GM12878 (cell line): ENCODE measurements around the gene CBFA2T3. TPM values are rescaled to one million over a fixed set of nuclear protein-coding genes. Genes with fewer than 3 reads are reported as not detected.

Experiments used
- ATAC-seq: fragments of 200-7000 bp; cut with Tn5 transposase; 3 replicates; pipeline ENCODE4 v1.9.1; 2020; ENCODE audit warnings: mild to moderate bottlenecking, moderate library complexity
- BruUV-seq: library from RNA; stranded (reverse); fragments of 400-500 nt; replicated peaks from 2 replicates; lab custom pipeline; 2021; lab: Mats Ljungman, UMichigan
- CTCF ChIA-PET: fragments of 300-600 bp; sonication (Branson Sonifier 250); formaldehyde crosslinking; extraction: SDS; loops from one replicate; lab custom pipeline; 2021; ENCODE audit warnings: inconsistent platforms; lab: Yijun Ruan, JAX
- POLR2A ChIA-PET: fragments of 350-600 bp; formaldehyde crosslinking; extraction: SDS; loops from one replicate; lab custom pipeline; 2021; ENCODE audit warnings: inconsistent platforms; lab: Charles Lee
- RAD21 ChIA-PET: fragments of 300-600 bp; sonication (Branson Sonifier 250); formaldehyde crosslinking; loops from one replicate; lab custom pipeline; 2023; ENCODE audit warnings: antibody characterized with exemption; ENCODE audit not compliant: unreplicated experiment; lab: Charles Lee
- SMC1A ChIA-PET: fragments of 300-600 bp; sonication (Branson Sonifier 250); formaldehyde crosslinking; loops from one replicate; lab custom pipeline; 2023; ENCODE audit not compliant: unreplicated experiment, uncharacterized antibody; lab: Charles Lee
- DNase-seq: peaks from one replicate; pipeline ENCODE4 v3.0.0-alpha.2; 2011; ENCODE audit warnings: low read depth, low spot score
- FAIRE-seq: peaks from 3 replicates; lab custom pipeline; 2011; peaks lifted over from hg19 to GRCh38; lab: Jason Lieb, UNC
- H2AFZ ChIP-seq: 2 replicates; pipeline ENCODE4 v1.6.0; 2011; ENCODE audit warnings: low read depth, low read length, control low read depth; ENCODE audit not compliant: control insufficient read depth
- H3K27ac ChIP-seq: 2 replicates; pipeline ENCODE4 v1.5.1; 2011; ENCODE audit warnings: control low read depth; ENCODE audit not compliant: control insufficient read depth, insufficient read depth
- H3K27me3 ChIP-seq, 2 experiments: replicated peaks in 1 of 2; 2 replicates each; pipeline versions ENCODE4 v1.6.0 to v1.6.1; 2011; ENCODE audit warnings: low read length in 1 of 2; ENCODE audit not compliant: control insufficient read depth in 2 of 2, insufficient read depth in 2 of 2
- H3K36me3 ChIP-seq, 2 experiments: 2 replicates each; pipeline ENCODE4 v1.5.1; 2011; ENCODE audit warnings: low read length in 1 of 2; ENCODE audit not compliant: control insufficient read depth in 2 of 2, insufficient read depth in 2 of 2
- H3K4me1 ChIP-seq: 2 replicates; pipeline ENCODE4 v1.6.1; 2011; ENCODE audit warnings: mild to moderate bottlenecking, low read length, moderate library complexity, mixed read lengths; ENCODE audit not compliant: control insufficient read depth, insufficient read depth
- H3K4me2 ChIP-seq: 2 replicates; pipeline ENCODE4 v1.6.0; 2011; ENCODE audit warnings: control low read depth; ENCODE audit not compliant: control insufficient read depth, insufficient read depth
- H3K4me3 ChIP-seq: fragments of 200-600 bp; sonication (generic); 2 replicates; pipeline ENCODE4 v1.5.1; 2016
- H3K79me2 ChIP-seq: 2 replicates; pipeline ENCODE4 v1.6.0; 2011; ENCODE audit warnings: low read length; ENCODE audit not compliant: control insufficient read depth, insufficient read depth
- H3K9ac ChIP-seq: 2 replicates; pipeline ENCODE4 v1.8.0; 2011; ENCODE audit warnings: low read length, control low read depth, mixed read lengths; ENCODE audit not compliant: control insufficient read depth, insufficient read depth
- H3K9me3 ChIP-seq: replicated peaks from 3 replicates; pipeline ENCODE4 v1.5.1; 2011; ENCODE audit warnings: mild to moderate bottlenecking, low read length; ENCODE audit not compliant: control insufficient read depth, insufficient read depth
- H4K20me1 ChIP-seq: 2 replicates; pipeline ENCODE4 v1.6.0; 2011; ENCODE audit not compliant: control insufficient read depth, insufficient read depth
- BMI1 ChIP-seq: fragments of 450-650 bp; IDR thresholded peaks from 2 replicates; pipeline ENCODE4 v1.6.1; 2016; ENCODE audit warnings: mild to moderate bottlenecking, moderate library complexity, borderline replicate concordance
- CBX5 ChIP-seq: sonication (generic); IDR thresholded peaks from 2 replicates; pipeline ENCODE4 v1.6.1; 2016; ENCODE audit warnings: low read depth, moderate library complexity, mild to moderate bottlenecking, inconsistent platforms
- CREB1 ChIP-seq: IDR thresholded peaks from 2 replicates; pipeline ENCODE4 v1.6.1; 2012; ENCODE audit warnings: low read depth, mild to moderate bottlenecking, inconsistent platforms
- EP300 ChIP-seq, 2 experiments: fragments of 150-350 bp in 1 of 2; IDR thresholded peaks; 2 replicates each; pipeline ENCODE4 v1.6.1; 2011 to 2012; ENCODE audit warnings: low read depth in 2 of 2, low read length in 2 of 2, borderline replicate concordance in 1 of 2, improper control_type of control experiment in 1 of 2, inconsistent platforms in 1 of 2; ENCODE audit not compliant: control insufficient read depth in 1 of 2
- NFYA ChIP-seq: IDR thresholded peaks from 2 replicates; pipeline ENCODE4 v1.6.1; 2011; ENCODE audit warnings: low read depth, mild to moderate bottlenecking, low read length, improper control_type of control experiment, borderline replicate concordance
- SUPT20H ChIP-seq: IDR thresholded peaks from 2 replicates; pipeline ENCODE4 v1.6.1; 2011; ENCODE audit warnings: low read depth, mild to moderate bottlenecking, low read length, moderate library complexity, borderline replicate concordance; ENCODE audit not compliant: control insufficient read depth
- ZNF207 ChIP-seq: fragments of 450-650 bp; IDR thresholded peaks from 2 replicates; pipeline ENCODE4 v1.6.1; 2014; ENCODE audit warnings: antibody characterized with exemption, mild to moderate bottlenecking, borderline replicate concordance
- ZNF24 ChIP-seq: fragments of 450-650 bp; IDR thresholded peaks from 2 replicates; pipeline ENCODE4 v1.6.1; 2017; ENCODE audit warnings: antibody characterized with exemption, mild to moderate bottlenecking
- WGBS: methylation state at CpG from one replicate; pipeline ENCODE4 v1.1.6; 2016; ENCODE audit warnings: low lambda C conversion rate; ENCODE audit not compliant: insufficient replicate concordance, insufficient coverage; ENCODE audit errors: missing lambda C conversion rate; 5-methylcytosine and 5-hydroxymethylcytosine counted together
- in situ Hi-C: fragments of 300-500 bp; cut with MboI; formaldehyde crosslinking; loops from 9 replicates; pipeline ENCODE4 v1.14.3; 2018; ENCODE audit warnings: mixed read lengths
- intact Hi-C: fragments of 100-400 bp; cut with micrococcal nuclease; formaldehyde crosslinking; loops from one replicate; pipeline ENCODE4 v1.14.2; 2022; ENCODE audit not compliant: unreplicated experiment
- polyA plus RNA-seq, 11 experiments: library from polyadenylated mRNA; depleted of rRNA in 4 of 11; unstranded in 6 of 11; stranded (reverse) in 5 of 11; fragments of >200 nt; fragmentation: Nextera tagmentation in 4 of 11; fragmentation: Illumina TruSeq in 1 of 11; extraction: Ambion mirVana in 4 of 11; extraction: Trizol in 1 of 11; gene quantifications; 1 replicate in 1 of 11; 2 replicates in 10 of 11; pipeline versions ENCODE4 v1.2.1 to v1.2.3, GENCODE V29; 2011 to 2016; ENCODE audit warnings: inconsistent platforms in 2 of 11, missing spikeins in 2 of 11, low read depth in 1 of 11
- total RNA-seq, 4 experiments: library from RNA; depleted of rRNA in 3 of 4; stranded (reverse); fragments of >200 nt in 3 of 4; fragmentation: Illumina TruSeq in 1 of 4; extraction: Trizol in 1 of 4; gene quantifications; 2 replicates each; pipeline versions ENCODE4 v1.2.1 to v1.2.3, GENCODE V29; 2013 to 2021
- TF ChIP-seq, protein P1 (sequence below): IDR thresholded peaks from 2 replicates; pipeline ENCODE4 v1.6.1; 2011; ENCODE audit warnings: borderline replicate concordance, low read depth, mild to moderate bottlenecking, moderate library complexity, mixed read lengths, low read length; ENCODE audit not compliant: insufficient read depth; ENCODE audit errors: extremely low read length
- TF ChIP-seq, protein P2 (sequence below): fragments of 450-650 bp; IDR thresholded peaks from 2 replicates; pipeline ENCODE4 v1.6.1; 2016; ENCODE audit warnings: mild to moderate bottlenecking

Gene CBFA2T3
- total and polyA plus RNA-seq, 10 of the 15 experiments (the other 5 are each of a cell fraction or from before 2014, with no cell fraction given): 0.69 to 42.6 (median 4.5) TPM

DNA sequence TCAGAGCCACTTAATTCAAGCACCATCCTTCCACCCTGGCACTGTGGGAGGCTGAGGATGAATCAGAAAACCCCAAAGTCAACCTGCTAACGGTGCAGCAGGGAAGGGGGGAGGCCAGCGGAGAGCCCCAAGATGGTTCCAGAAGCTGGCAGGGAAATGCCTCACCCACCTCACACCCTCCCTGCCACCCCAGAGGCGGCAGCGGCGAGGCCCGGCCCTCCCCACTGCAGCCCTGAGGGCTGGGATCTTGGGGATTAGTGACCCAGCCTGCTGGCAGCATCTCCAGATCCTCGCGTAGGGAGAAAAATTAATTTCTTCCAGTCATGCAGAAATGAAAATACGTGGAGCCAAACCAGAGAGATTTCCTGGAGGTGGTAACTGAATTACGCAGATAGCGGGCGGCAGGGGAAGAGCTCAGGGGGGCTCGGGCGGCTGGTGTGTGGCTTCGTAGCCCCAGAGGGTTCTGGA, 38.2 kb downstream of the CBFA2T3 start (continued):
- TF ChIP-seq, protein P1, sequence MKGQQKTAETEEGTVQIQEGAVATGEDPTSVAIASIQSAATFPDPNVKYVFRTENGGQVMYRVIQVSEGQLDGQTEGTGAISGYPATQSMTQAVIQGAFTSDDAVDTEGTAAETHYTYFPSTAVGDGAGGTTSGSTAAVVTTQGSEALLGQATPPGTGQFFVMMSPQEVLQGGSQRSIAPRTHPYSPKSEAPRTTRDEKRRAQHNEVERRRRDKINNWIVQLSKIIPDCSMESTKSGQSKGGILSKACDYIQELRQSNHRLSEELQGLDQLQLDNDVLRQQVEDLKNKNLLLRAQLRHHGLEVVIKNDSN: no peak
- no peak for TF ChIP-seq CREB1

DNA sequence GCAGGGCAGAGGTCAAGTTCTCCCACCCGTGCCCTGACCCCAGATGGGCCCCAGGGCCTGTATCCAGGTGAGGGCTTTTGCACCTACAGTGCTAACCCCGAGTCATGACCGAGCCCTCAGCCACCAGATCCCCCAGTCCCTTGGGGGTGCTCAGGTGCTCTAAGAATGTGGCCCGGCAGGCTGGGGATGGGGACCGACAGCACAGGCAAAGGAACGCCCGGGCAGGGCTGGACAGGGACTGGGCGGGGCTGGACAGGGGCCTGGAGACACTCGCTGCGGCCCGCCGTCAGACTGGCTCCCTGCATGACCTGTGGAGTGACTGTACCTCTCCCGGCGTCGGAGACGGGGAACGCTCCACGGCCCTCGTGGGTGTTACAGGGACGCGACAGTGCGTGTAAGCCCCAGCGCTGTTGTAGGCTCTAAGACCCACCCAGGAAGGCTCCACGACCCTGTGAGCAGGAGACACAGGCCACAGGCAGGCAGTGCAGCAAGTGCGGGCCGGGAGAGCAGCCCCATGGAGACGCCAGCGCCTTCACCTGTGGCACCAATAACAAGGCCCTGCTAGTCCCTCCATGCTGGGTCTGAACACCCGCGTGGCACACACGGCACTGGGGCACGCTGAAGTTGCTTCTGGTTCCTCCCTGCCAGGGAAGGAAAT, 38.8 kb downstream of the CBFA2T3 start:
- peaks cover 21% of the 10 kb centered on the region for H3K79me2 ChIP-seq
- peaks cover 0 to 2% of the 10 kb centered on the region in 2 experiments; a peak in 3 of 4 replicates for H3K36me3 ChIP-seq
- in situ Hi-C loops (loop anchor here (5.0 kb wide), 1 partner anchor 229 kb away; no protein-coding TSS in a partner anchor), intact Hi-C loops (loop anchor here (5.0 kb wide), 1 partner anchor 34 kb away; no protein-coding TSS in a partner anchor)
- H3K9ac ChIP-seq: no peak overlapping the region
- H3K4me1 ChIP-seq: peaks cover 43% of the 10 kb centered on the region
- H3K4me2 ChIP-seq: peak overlapping the region; percentile 90; the same call in 1 of the 2 replicates
- ChIA-PET POLR2A (interaction anchor here (1.5 kb wide), 1 partner anchor 40 kb away, joined by 4 read pairs; no protein-coding TSS in a partner anchor), RAD21 (no interaction called here), SMC1A (no interaction called here), CTCF (no interaction called here)
- no peaks in the 10 kb centered on the region for H4K20me1 ChIP-seq
- FAIRE-seq: no peak
- no peak for DNase-seq
- BruUV-seq: no TSS peak
- H3K27me3 ChIP-seq: peaks cover 0 to 1% of the 10 kb centered on the region in 2 experiments; a peak in 1 of 4 replicates
- WGBS: 67% methylated on average over 32 of the region's 32 CpGs
- H3K4me3 ChIP-seq: no peak overlapping the region; the same call in 1 of the 2 replicates
- H2AFZ ChIP-seq: no peak overlapping the region
- no peak for ATAC-seq
- H3K27ac ChIP-seq: no peak overlapping the region
- H3K9me3 ChIP-seq: no peaks in the 10 kb centered on the region
- no peak for TF ChIP-seq ZNF207
- TF ChIP-seq ZNF24: no peak
- no peak for TF ChIP-seq SUPT20H
- TF ChIP-seq EP300 (IDR thresholded peaks at IDR 0.05; ENCODE audit: borderline replicate concordance in 1 of 2, control insufficient read depth in 1 of 2, low read depth in 2 of 2, low read length in 2 of 2): no peak
- TF ChIP-seq, protein P2, sequence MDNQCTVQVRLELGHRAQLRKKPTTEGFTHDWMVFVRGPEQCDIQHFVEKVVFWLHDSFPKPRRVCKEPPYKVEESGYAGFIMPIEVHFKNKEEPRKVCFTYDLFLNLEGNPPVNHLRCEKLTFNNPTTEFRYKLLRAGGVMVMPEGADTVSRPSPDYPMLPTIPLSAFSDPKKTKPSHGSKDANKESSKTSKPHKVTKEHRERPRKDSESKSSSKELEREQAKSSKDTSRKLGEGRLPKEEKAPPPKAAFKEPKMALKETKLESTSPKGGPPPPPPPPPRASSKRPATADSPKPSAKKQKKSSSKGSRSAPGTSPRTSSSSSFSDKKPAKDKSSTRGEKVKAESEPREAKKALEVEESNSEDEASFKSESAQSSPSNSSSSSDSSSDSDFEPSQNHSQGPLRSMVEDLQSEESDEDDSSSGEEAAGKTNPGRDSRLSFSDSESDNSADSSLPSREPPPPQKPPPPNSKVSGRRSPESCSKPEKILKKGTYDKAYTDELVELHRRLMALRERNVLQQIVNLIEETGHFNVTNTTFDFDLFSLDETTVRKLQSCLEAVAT: no peak
- TF ChIP-seq NFYA: no peak
- TF ChIP-seq BMI1: no peak
- TF ChIP-seq CBX5: no peak
- TF ChIP-seq, all 136 proteins: peak for 0
